Astrocyte of the cerebellum (primary cell): Measurements from ENCODE around the gene USH1G.

ENCODE experiments used
- DNase-seq: peaks from one replicate; pipeline ENCODE4 v3.0.0-alpha.2; 2011; ENCODE audit warnings: low read depth
- H3K4me3 ChIP-seq: 2 replicates; pipeline ENCODE4 v1.5.1; 2011; ENCODE audit warnings: mild to moderate bottlenecking, low read depth, low read length, moderate library complexity
- CTCF ChIP-seq: IDR thresholded peaks from 2 replicates; pipeline ENCODE4 v1.5.1; 2012; ENCODE audit warnings: low read length, low read depth, moderate library complexity, mild to moderate bottlenecking; ENCODE audit errors: missing control alignments
- in situ Hi-C: cut with HindIII; loops from 2 replicates; pipeline ENCODE4 v1.10.0; 2017; ENCODE audit warnings: low sequenced_read_pairs

USH1G gene

DNA sequence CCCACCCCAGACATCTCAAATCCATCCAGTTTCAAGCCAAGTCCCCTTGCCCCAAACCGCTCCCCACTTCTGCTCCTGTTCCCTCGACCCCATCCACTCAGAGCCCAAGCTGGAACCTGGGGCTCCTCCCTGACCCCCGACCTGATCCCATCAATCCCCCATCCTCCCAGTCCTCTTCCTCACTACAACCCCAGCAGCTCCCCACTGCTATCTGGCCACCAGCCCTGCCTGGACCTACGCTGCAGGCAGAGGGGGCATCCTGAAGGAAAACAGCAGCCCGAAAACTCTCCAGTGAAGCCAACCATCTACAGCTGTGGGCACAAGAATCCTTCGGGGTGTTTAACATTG, 54.2 kb downstream of the USH1G start:
- no peak overlapping the region for H3K4me3 ChIP-seq
- no peak for TF ChIP-seq CTCF
- no peak for DNase-seq
- in situ Hi-C loops = no loop called here

DNA sequence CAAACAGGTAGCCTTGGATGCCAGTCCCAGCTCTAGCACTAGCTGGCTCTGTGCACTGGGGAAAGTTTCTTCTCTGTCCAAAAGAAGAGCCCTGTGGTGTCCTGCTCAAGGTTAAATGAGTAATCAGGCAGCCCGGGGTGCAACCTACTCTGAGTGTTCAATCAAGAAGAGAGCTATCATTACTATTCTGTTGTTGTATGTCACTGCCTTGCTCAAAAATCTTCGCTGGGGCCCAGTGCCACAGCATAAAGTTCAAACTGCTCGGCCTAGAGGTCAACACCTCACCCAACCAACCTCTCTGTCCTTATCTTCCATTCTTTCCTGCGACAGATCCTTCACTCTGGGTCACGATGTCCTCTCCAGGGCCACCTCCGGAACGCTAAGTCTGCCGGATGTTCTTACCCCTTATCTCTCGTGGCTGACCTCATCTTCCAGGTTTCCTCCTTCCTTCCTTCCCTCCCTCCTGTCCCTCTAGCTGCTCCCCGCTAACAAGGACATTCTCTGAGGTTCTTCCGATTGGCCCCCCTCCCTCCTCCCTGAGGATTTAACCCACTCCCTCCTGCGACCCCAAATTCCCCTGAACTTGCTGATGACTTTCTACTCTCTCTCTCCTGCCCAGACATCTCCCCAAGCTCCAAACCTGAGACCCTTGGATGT, 54.7 kb downstream of the USH1G start:
- TF ChIP-seq CTCF = no peak
- in situ Hi-C loops = no loop called here
- no peak overlapping the region for H3K4me3 ChIP-seq
- no peak for DNase-seq

DNA sequence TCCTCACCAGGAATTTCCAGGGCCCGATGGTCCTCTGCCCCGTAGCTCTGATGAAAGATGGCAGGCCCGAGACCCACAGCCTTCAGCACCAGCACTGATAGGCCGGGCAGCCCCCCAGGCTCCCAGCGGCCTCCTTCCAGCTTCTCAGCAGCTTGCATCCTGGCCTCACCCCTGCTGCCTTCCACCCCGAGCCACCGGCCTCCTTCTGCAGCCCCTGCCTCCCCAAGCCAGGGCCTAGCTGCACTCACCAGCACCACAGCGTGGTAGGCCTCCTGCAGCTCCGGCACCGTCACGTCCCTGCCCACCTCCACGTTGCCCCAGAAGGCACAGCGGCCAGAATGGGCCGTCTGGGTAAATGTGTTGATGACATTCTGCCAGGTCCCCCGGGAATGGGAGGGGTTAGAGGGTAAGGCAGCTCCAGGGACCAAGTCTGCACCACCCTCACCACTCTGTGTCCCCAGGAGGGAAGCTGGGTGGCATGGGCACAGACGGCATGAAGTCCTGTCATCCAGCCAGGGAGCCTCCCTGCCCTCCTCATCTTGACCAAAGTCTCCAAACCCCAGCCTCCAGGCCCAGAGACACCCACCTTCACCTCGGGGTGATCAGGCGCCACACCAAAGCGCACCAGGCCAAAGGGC, 56.7 kb downstream of the USH1G start:
- in situ Hi-C loops = no loop called here
- no peak for TF ChIP-seq CTCF
- H3K4me3 ChIP-seq = no peak overlapping the region
- DNase-seq = no peak
